GM21423 (cell line): ENCODE data around the gene CAB39L.
A peak's percentile ranks its signal among the peaks of the same experiment; 100 is the strongest.

Experiments
- ATAC-seq: cut with Tn5 transposase; IDR thresholded peaks from one replicate; pipeline ENCODE4 v1.9.1; 2021; ENCODE audit warnings: mild to moderate bottlenecking, moderate library complexity; ENCODE audit not compliant: unreplicated experiment

Gene CAB39L

GRCh38 chr13:49443704-49444523 lies at the start of gene CAB39L, which contains the start of gene SETDB2:
Gene CAB39L, minus strand, starts transcription at chr13:49444064. Its CDS starts 61,154 bp downstream, at chr13:49382910.
Gene SETDB2, plus strand, starts transcription at chr13:49444274. Its CDS starts 7,620 bp downstream, at chr13:49451894.
- ATAC-seq: peak; percentile 93

GRCh38 chr13:49488563-49488962 lies 44.7 kb upstream of the CAB39L start:
- no peak for ATAC-seq

GRCh38 chr13:49481788-49482187 lies 37.9 kb upstream of the CAB39L start:
- ATAC-seq: no peak

- no peak for ATAC-seq
Observed at GRCh38 chr13:49476529-49476928, 32.7 kb upstream of the CAB39L start.

GRCh38 chr13:49472186-49472585 lies 28.3 kb upstream of the CAB39L start:
- no peak for ATAC-seq

GRCh38 chr13:49466292-49466838 lies 22.5 kb upstream of the CAB39L start:
- ATAC-seq: no peak

- no peak for ATAC-seq
Observed at GRCh38 chr13:49464621-49465325, 20.9 kb upstream of the CAB39L start.

- ATAC-seq: no peak
Observed at GRCh38 chr13:49464085-49464484, 20.2 kb upstream of the CAB39L start.

GRCh38 chr13:49459580-49459979 lies 15.7 kb upstream of the CAB39L start:
- peak; percentile 47 for ATAC-seq

GRCh38 chr13:49457221-49457620 lies 13.4 kb upstream of the CAB39L start:
- no peak for ATAC-seq

GRCh38 chr13:49456156-49456555 lies 12.3 kb upstream of the CAB39L start:
- ATAC-seq: no peak

- ATAC-seq: peak; percentile 22
Observed at GRCh38 chr13:49455007-49455398, 11.1 kb upstream of the CAB39L start.

- peak; percentile 91 for ATAC-seq
Observed at GRCh38 chr13:49454388-49455006, 10.6 kb upstream of the CAB39L start.

GRCh38 chr13:49453465-49453864 lies 9.6 kb upstream of the CAB39L start:
- no peak for ATAC-seq

- ATAC-seq: no peak
Observed at GRCh38 chr13:49452725-49453457, 9.0 kb upstream of the CAB39L start.

- no peak for ATAC-seq
Observed at GRCh38 chr13:49450105-49450819, 6.4 kb upstream of the CAB39L start.

- ATAC-seq: no peak
Observed at GRCh38 chr13:49448753-49449152, 4.9 kb upstream of the CAB39L start.

GRCh38 chr13:49446473-49446872 lies 2.6 kb upstream of the CAB39L start:
- ATAC-seq: no peak

GRCh38 chr13:49444524-49445395 lies 896 bp upstream of the CAB39L start:
- no peak for ATAC-seq
